Measurements from ENCODE around the gene C3orf20.

The C3orf20 gene

GRCh38 chr3:14810801-14811661 is 136.1 kb downstream of the C3orf20 start:
- H3K27ac ChIP-seq = no peak overlapping the region
- TF ChIP-seq, protein P1, sequence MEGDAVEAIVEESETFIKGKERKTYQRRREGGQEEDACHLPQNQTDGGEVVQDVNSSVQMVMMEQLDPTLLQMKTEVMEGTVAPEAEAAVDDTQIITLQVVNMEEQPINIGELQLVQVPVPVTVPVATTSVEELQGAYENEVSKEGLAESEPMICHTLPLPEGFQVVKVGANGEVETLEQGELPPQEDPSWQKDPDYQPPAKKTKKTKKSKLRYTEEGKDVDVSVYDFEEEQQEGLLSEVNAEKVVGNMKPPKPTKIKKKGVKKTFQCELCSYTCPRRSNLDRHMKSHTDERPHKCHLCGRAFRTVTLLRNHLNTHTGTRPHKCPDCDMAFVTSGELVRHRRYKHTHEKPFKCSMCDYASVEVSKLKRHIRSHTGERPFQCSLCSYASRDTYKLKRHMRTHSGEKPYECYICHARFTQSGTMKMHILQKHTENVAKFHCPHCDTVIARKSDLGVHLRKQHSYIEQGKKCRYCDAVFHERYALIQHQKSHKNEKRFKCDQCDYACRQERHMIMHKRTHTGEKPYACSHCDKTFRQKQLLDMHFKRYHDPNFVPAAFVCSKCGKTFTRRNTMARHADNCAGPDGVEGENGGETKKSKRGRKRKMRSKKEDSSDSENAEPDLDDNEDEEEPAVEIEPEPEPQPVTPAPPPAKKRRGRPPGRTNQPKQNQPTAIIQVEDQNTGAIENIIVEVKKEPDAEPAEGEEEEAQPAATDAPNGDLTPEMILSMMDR (IDR thresholded peaks at IDR 0.05) = no peak
- H3K27me3 ChIP-seq = peaks cover 99% of the 10 kb centered on the region
- no peak overlapping the region for H3K4me3 ChIP-seq (ENCODE audit: low read depth in 1 of 2, low read length in 1 of 2)
- H3K9me3 ChIP-seq = no peaks in the 10 kb centered on the region
- H3K4me1 ChIP-seq (ENCODE audit: control insufficient read depth in 1 of 2, insufficient read depth in 1 of 2, low read depth in 1 of 2, low read length in 1 of 2) = peaks cover 0 to 4% of the 10 kb centered on the region in 2 experiments
- no peaks in the 10 kb centered on the region for H3K36me3 ChIP-seq

DNA sequence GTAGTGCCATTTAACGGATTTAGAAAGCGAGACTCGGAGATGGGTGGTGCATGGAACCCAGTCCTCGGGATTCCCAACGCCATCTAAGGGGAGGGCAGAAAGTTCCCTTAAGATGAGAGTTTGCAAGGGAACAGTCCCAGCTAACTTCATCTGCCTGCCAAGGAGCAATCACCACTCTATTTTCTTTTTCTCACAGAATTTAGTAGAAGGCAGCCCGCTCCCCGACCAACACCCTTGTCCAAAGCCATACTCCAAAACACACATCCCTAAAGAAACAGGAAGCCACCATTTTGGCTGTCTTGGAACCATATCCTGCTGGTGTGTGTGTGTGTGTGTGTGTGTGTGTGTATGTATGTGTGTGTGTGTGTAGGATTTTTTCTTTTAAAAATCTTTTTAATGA is 136.7 kb downstream of the C3orf20 start:
- Histone ChIP-seq H3K4me3 (ENCODE audit: low read depth in 1 of 2, low read length in 1 of 2) (no peak overlapping the region), H3K9me3 (no peaks in the 10 kb centered on the region), H3K27ac (no peak overlapping the region), H3K4me1 (ENCODE audit: control insufficient read depth in 1 of 2, insufficient read depth in 1 of 2, low read depth in 1 of 2, low read length in 1 of 2) (peaks cover 0 to 4% of the 10 kb centered on the region in 2 experiments), H3K27me3 (peaks cover 99% of the 10 kb centered on the region), H3K36me3 (no peaks in the 10 kb centered on the region)
- TF ChIP-seq, protein P1 (IDR thresholded peaks at IDR 0.05) = no peak

- Histone ChIP-seq H3K27ac (no peak overlapping the region), H3K4me3 (ENCODE audit: low read depth in 1 of 2, low read length in 1 of 2) (no peak overlapping the region), H3K4me1 (ENCODE audit: control insufficient read depth in 1 of 2, insufficient read depth in 1 of 2, low read depth in 1 of 2, low read length in 1 of 2) (peaks cover 0 to 4% of the 10 kb centered on the region in 2 experiments), H3K27me3 (peaks cover 99% of the 10 kb centered on the region), H3K36me3 (no peaks in the 10 kb centered on the region), H3K9me3 (no peaks in the 10 kb centered on the region)
- TF ChIP-seq, protein P1 (IDR thresholded peaks at IDR 0.05) = no peak
Observed at GRCh38 chr3:14812196-14812790, 137.4 kb downstream of the C3orf20 start.

DNA sequence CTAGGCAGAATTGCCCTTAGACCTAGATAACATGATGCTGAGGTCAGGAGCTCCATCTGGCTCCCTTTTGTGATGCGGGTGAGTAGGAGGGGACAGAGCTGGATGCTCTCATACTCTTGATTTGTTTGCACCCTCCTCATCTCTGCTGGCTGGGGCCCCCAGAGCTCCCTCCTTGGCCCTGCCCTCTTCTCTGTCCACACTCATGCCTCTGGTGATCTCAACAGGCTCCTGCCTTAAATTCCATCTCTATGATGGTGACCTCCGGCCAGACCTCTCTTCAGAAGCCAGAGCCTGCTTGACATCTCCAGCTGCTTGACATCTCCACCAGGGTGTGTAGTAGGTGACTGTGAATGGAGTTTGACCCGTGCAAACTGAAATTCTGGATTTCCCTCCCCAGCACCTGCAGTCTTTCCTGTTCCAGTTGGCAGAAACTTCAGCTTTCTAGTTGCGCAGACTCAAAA is 139.5 kb downstream of the C3orf20 start:
- Histone ChIP-seq H3K27me3 (peaks cover 94% of the 10 kb centered on the region), H3K36me3 (no peaks in the 10 kb centered on the region), H3K27ac (no peak overlapping the region), H3K4me3 (ENCODE audit: low read depth in 1 of 2, low read length in 1 of 2) (no peak overlapping the region), H3K4me1 (ENCODE audit: control insufficient read depth in 1 of 2, insufficient read depth in 1 of 2, low read depth in 1 of 2, low read length in 1 of 2) (peaks cover 0 to 4% of the 10 kb centered on the region in 2 experiments), H3K9me3 (no peaks in the 10 kb centered on the region)
- TF ChIP-seq, protein P1 (IDR thresholded peaks at IDR 0.05) = no peak

- H3K9me3 ChIP-seq = no peaks in the 10 kb centered on the region
- H3K27me3 ChIP-seq = peaks cover 95% of the 10 kb centered on the region
- H3K36me3 ChIP-seq = no peaks in the 10 kb centered on the region
- H3K4me1 ChIP-seq (ENCODE audit: control insufficient read depth in 1 of 2, insufficient read depth in 1 of 2, low read depth in 1 of 2, low read length in 1 of 2) = no peaks in the 10 kb centered on the region
- H3K4me3 ChIP-seq (ENCODE audit: low read depth in 1 of 2, low read length in 1 of 2) = no peak overlapping the region
- no peak overlapping the region for H3K27ac ChIP-seq
- TF ChIP-seq, protein P1 (IDR thresholded peaks at IDR 0.05) = no peak
Observed at GRCh38 chr3:14816359-14816758, 141.4 kb downstream of the C3orf20 start.
